ENCODE measurements around the gene SORCS2. TPM values are rescaled to one million over a fixed set of nuclear protein-coding genes. Genes with fewer than 3 reads are reported as not detected.

The SORCS2 gene
- total RNA-seq, 1 donor from 2014 or later: 9.6 TPM

GRCh38 chr4:7608046-7608445 is 415.7 kb downstream of the SORCS2 start:
- DNase-seq (ENCODE audit: low spot score): no peak

- no peak for DNase-seq (ENCODE audit: low spot score)
These were observed 417.0 kb downstream of the SORCS2 start for GRCh38 chr4:7609316-7609715.

- no peak for DNase-seq (ENCODE audit: low spot score)
These were observed 417.8 kb downstream of the SORCS2 start for GRCh38 chr4:7610022-7610670.

- no peak for DNase-seq (ENCODE audit: low spot score)
These were observed 418.5 kb downstream of the SORCS2 start for GRCh38 chr4:7610841-7611240.

GRCh38 chr4:7612311-7612897 is 420.1 kb downstream of the SORCS2 start:
- no peak for DNase-seq (ENCODE audit: low spot score)

- no peak for DNase-seq (ENCODE audit: low spot score)
These were observed 422.1 kb downstream of the SORCS2 start for GRCh38 chr4:7614350-7614949.

- no peak for DNase-seq (ENCODE audit: low spot score)
These were observed 423.9 kb downstream of the SORCS2 start for GRCh38 chr4:7616193-7616592.

- DNase-seq (ENCODE audit: low spot score): no peak
These were observed 426.0 kb downstream of the SORCS2 start for GRCh38 chr4:7618361-7618760.

GRCh38 chr4:7620086-7620813 is 427.9 kb downstream of the SORCS2 start:
- no peak for DNase-seq (ENCODE audit: low spot score)

GRCh38 chr4:7620814-7621176 is 428.5 kb downstream of the SORCS2 start:
- DNase-seq (ENCODE audit: low spot score): no peak

GRCh38 chr4:7621252-7622035 is 429.1 kb downstream of the SORCS2 start:
- DNase-seq (ENCODE audit: low spot score): no peak

GRCh38 chr4:7622371-7622770 is 430.0 kb downstream of the SORCS2 start:
- no peak for DNase-seq (ENCODE audit: low spot score)

GRCh38 chr4:7623468-7623867 is 431.1 kb downstream of the SORCS2 start:
- DNase-seq (ENCODE audit: low spot score): no peak

GRCh38 chr4:7624396-7624980 is 432.1 kb downstream of the SORCS2 start:
- DNase-seq (ENCODE audit: low spot score): no peak

- no peak for DNase-seq (ENCODE audit: low spot score)
These were observed 432.7 kb downstream of the SORCS2 start for GRCh38 chr4:7625071-7625470.

GRCh38 chr4:7626531-7626930 is 434.2 kb downstream of the SORCS2 start:
- no peak for DNase-seq (ENCODE audit: low spot score)

GRCh38 chr4:7627251-7628250 is 435.2 kb downstream of the SORCS2 start:
- DNase-seq (ENCODE audit: low spot score): no peak

- no peak for DNase-seq (ENCODE audit: low spot score)
These were observed 436.1 kb downstream of the SORCS2 start for GRCh38 chr4:7628432-7628831.

- DNase-seq (ENCODE audit: low spot score): no peak
These were observed 437.3 kb downstream of the SORCS2 start for GRCh38 chr4:7629501-7630254.

Measured in umbilical cord (tissue), 2 donors.